22Rv1 (cell line): ENCODE results near the gene DAB2.

Source experiments
- H3K27ac ChIP-seq: fragments of 450-650 bp; 2 replicates; pipeline ENCODE4 v1.5.1; 2017
- ZFX ChIP-seq: fragments of 450-650 bp; IDR thresholded peaks from 2 replicates; pipeline ENCODE4 v1.6.1; 2017; ENCODE audit warnings: antibody characterized with exemption, borderline replicate concordance
- TF ChIP-seq, protein P1 (sequence below): fragments of 450-650 bp; IDR thresholded peaks from 2 replicates; pipeline ENCODE4 v1.5.1; 2017; ENCODE audit warnings: mild to moderate bottlenecking

The DAB2 gene

DNA sequence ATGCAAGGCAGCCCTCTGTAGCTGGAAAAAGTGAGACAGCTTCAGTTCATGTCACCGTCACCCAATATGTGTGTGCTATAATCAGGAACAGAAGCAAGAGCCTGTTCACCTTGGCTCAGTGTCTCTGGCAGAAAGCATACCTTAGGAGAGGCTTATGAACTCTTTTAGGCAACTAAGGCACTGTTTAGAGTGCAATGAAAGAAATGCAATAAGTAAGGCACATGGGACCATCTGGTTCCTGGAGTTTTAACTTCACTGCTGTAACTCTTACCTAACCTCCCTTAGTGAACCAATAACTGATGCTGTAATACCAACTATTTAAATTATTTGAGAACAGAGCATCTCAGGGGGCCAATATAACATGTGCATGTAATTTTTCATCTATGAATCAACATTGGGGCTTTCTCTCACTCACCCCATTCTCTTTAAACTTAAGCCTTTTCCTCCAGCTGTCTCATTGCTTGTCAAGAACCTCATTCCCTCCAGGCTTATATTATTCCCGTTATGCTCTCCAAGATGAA is 92.9 kb downstream of the DAB2 start:
- no peak for TF ChIP-seq ZFX
- TF ChIP-seq, protein P1, sequence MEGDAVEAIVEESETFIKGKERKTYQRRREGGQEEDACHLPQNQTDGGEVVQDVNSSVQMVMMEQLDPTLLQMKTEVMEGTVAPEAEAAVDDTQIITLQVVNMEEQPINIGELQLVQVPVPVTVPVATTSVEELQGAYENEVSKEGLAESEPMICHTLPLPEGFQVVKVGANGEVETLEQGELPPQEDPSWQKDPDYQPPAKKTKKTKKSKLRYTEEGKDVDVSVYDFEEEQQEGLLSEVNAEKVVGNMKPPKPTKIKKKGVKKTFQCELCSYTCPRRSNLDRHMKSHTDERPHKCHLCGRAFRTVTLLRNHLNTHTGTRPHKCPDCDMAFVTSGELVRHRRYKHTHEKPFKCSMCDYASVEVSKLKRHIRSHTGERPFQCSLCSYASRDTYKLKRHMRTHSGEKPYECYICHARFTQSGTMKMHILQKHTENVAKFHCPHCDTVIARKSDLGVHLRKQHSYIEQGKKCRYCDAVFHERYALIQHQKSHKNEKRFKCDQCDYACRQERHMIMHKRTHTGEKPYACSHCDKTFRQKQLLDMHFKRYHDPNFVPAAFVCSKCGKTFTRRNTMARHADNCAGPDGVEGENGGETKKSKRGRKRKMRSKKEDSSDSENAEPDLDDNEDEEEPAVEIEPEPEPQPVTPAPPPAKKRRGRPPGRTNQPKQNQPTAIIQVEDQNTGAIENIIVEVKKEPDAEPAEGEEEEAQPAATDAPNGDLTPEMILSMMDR: no peak
- H3K27ac ChIP-seq: no peak overlapping the region

DNA sequence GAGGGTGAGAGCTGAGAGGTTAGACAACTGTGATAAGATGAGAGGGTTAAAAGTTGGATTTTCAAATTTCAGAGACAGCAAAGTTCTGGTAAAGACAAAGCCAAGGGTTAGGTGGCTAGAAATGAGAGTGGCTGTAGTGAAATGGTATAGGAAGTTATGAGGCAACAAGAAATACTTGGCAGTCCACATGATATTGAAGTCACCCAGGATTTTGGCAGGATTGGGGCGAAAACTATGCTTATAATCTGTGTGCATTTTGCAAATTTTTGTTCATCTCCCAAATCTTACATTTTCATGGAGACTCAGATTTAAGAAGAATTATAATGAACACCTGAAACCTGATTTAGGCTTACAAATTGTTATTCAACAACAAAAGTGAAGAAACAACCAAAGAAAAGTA is 96.0 kb downstream of the DAB2 start:
- no peak overlapping the region for H3K27ac ChIP-seq
- TF ChIP-seq, protein P1: no peak
- no peak for TF ChIP-seq ZFX

DNA sequence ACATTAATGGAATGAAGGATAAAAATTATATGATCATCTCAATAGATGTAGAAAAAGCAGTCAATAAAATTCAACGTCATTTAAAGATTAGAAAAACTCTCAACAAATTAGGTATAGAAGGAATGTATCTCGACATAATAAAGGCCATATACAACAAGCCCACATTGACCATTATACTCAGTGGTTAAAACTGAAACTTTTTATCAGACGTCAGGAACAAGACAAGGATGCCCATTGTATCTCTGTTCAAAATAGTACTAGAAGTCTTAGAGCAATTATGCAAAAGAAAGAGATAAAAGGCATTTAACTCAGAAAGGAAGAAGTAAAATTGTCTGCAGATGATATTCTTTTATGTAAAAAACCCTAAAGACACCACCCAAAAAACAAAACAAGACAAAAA is 101.2 kb downstream of the DAB2 start:
- H3K27ac ChIP-seq: no peak overlapping the region
- TF ChIP-seq, protein P1: no peak
- no peak for TF ChIP-seq ZFX
